DND-41 (cell line): Measurements from ENCODE around the gene BRF1.

Experiments used
- ATAC-seq: fragments of 200-7000 bp; cut with Tn5 transposase; 3 replicates; pipeline ENCODE4 v1.9.1; 2021; ENCODE audit warnings: low read depth; ENCODE audit not compliant: insufficient read depth
- DNase-seq: peaks from one replicate; pipeline ENCODE4 v3.0.0-alpha.2; 2020
- H2AFZ ChIP-seq: 2 replicates; pipeline ENCODE4 v1.6.0; 2012; ENCODE audit warnings: low read depth, low read length
- H3K27ac ChIP-seq: 2 replicates; pipeline ENCODE4 v1.5.1; 2012; ENCODE audit warnings: low read length, inconsistent platforms
- H3K27me3 ChIP-seq: fragments of 200-600 bp; sonication (generic); 2 replicates; pipeline ENCODE4 v1.6.0; 2012; ENCODE audit warnings: low read length, mild to moderate bottlenecking, inconsistent platforms; ENCODE audit not compliant: insufficient read depth, poor library complexity
- H3K36me3 ChIP-seq: 2 replicates; pipeline ENCODE4 v1.5.1; 2012; ENCODE audit warnings: low read length, inconsistent platforms; ENCODE audit not compliant: insufficient read depth
- H3K4me1 ChIP-seq: 2 replicates; pipeline ENCODE4 v1.5.1; 2012; ENCODE audit warnings: mild to moderate bottlenecking, low read length; ENCODE audit not compliant: insufficient read depth
- H3K4me2 ChIP-seq: 2 replicates; pipeline ENCODE4 v1.6.0; 2012; ENCODE audit warnings: mild to moderate bottlenecking, moderate library complexity, low read length, inconsistent platforms; ENCODE audit not compliant: insufficient read depth
- H3K4me3 ChIP-seq, 2 experiments: fragments of 200-600 bp in 1 of 2; shearing (Covaris generic) in 1 of 2; 2 replicates each; pipeline ENCODE4 v1.5.1; 2012 to 2016; ENCODE audit warnings: inconsistent platforms in 2 of 2, low read length in 2 of 2, mild to moderate bottlenecking in 2 of 2, low read depth in 1 of 2, moderate library complexity in 1 of 2
- H3K79me2 ChIP-seq: 2 replicates; pipeline ENCODE4 v1.6.0; 2012; ENCODE audit warnings: low read length, inconsistent platforms; ENCODE audit not compliant: insufficient read depth
- H3K9ac ChIP-seq: 2 replicates; pipeline ENCODE4 v1.6.0; 2012; ENCODE audit warnings: low read depth, mild to moderate bottlenecking, inconsistent platforms, low read length, moderate library complexity
- H3K9me3 ChIP-seq: 2 replicates; pipeline ENCODE4 v1.5.1; 2012; ENCODE audit warnings: low read length, moderate library complexity, mild to moderate bottlenecking, inconsistent platforms; ENCODE audit not compliant: insufficient read depth, severe bottlenecking
- H4K20me1 ChIP-seq: 2 replicates; pipeline ENCODE4 v1.6.0; 2012; ENCODE audit warnings: low read length; ENCODE audit not compliant: insufficient read depth
- EZH2 ChIP-seq: IDR thresholded peaks from 3 replicates; pipeline ENCODE4 v1.6.1; 2012; ENCODE audit warnings: borderline replicate concordance, low read depth, mild to moderate bottlenecking, moderate library complexity, low read length, inconsistent platforms; ENCODE audit not compliant: severe bottlenecking
- TF ChIP-seq, protein P1 (sequence below): IDR thresholded peaks from 2 replicates; pipeline ENCODE4 v1.5.1; 2012; ENCODE audit warnings: borderline replicate concordance, low read length, moderate library complexity, mild to moderate bottlenecking; ENCODE audit not compliant: poor library complexity, severe bottlenecking; ENCODE audit errors: extremely low read depth

Gene BRF1

DNA sequence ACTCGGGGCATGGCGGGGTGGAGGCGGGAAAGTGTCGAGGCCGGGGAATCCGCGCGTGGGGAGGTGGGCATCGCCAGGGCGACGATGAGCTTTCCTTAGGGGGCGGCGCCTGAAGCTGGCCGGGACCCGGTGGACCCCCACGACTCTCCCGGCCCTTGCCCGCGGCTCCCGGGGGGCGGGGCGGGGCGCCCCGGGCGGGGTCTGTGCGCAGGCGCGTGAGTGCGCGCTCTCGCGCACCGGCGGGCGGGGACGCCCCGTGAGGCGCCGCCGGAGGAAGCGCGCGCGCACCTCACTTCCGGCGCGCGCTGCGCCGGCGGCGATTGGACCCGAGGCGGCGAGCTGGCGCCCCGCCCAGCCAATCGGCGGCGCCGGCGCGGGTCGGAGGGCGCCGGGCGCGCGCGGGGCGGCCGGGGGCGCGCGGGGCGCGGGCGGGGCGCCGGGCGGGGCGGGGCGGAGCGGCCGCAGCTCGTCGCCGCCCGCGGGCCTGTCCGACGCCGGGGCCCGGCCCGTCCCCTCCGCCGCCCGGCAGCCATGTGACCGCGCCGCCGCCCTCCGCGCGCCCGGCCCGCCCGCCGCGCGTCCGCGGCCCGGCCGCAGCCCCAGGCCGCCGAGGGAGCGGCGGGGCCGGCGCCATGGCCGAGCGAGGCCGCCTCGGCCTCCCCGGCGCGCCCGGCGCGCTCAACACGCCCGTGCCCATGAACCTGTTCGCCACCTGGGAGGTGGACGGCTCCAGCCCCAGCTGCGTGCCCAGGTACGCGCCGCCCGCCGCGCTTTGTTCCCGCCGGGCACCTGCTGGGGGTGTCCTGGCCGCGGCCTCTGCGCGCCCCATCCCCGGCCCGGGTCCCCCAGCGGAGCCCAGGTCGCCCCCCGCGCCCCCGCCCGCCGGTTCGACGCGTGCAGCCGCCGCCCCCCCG lies 13.7 kb upstream of the BRF1 start, which contains the start of gene PACS2:
Gene PACS2, plus strand, starts transcription at position 462 of the 914 bp plus-strand sequence. Its CDS starts 171 bp downstream, at position 633.
- Histone ChIP-seq H3K9ac (peak within 1 kb of the TSS; percentile 72), H3K79me2 (peaks cover 42% of the 10 kb centered on the region), H3K4me1 (peaks cover 33% of the 10 kb centered on the region), H3K27me3 (no peaks in the 10 kb centered on the region), H2AFZ (peak within 1 kb of the TSS; percentile 61), H3K4me2 (peak within 1 kb of the TSS; percentile 84), H3K4me3 (peak within 1 kb of the TSS; percentile 26 to 64; a peak in 3 of 4 replicates), H3K36me3 (no peaks in the 10 kb centered on the region), H3K9me3 (no peaks in the 10 kb centered on the region), H3K27ac (peak within 1 kb of the TSS; percentile 69), H4K20me1 (peaks cover 30% of the 10 kb centered on the region)
- DNase-seq, result peak; percentile 76
- TF ChIP-seq EZH2, result no peak
- TF ChIP-seq, protein P1, sequence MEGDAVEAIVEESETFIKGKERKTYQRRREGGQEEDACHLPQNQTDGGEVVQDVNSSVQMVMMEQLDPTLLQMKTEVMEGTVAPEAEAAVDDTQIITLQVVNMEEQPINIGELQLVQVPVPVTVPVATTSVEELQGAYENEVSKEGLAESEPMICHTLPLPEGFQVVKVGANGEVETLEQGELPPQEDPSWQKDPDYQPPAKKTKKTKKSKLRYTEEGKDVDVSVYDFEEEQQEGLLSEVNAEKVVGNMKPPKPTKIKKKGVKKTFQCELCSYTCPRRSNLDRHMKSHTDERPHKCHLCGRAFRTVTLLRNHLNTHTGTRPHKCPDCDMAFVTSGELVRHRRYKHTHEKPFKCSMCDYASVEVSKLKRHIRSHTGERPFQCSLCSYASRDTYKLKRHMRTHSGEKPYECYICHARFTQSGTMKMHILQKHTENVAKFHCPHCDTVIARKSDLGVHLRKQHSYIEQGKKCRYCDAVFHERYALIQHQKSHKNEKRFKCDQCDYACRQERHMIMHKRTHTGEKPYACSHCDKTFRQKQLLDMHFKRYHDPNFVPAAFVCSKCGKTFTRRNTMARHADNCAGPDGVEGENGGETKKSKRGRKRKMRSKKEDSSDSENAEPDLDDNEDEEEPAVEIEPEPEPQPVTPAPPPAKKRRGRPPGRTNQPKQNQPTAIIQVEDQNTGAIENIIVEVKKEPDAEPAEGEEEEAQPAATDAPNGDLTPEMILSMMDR, result no peak
- peak; percentile 78 for ATAC-seq

DNA sequence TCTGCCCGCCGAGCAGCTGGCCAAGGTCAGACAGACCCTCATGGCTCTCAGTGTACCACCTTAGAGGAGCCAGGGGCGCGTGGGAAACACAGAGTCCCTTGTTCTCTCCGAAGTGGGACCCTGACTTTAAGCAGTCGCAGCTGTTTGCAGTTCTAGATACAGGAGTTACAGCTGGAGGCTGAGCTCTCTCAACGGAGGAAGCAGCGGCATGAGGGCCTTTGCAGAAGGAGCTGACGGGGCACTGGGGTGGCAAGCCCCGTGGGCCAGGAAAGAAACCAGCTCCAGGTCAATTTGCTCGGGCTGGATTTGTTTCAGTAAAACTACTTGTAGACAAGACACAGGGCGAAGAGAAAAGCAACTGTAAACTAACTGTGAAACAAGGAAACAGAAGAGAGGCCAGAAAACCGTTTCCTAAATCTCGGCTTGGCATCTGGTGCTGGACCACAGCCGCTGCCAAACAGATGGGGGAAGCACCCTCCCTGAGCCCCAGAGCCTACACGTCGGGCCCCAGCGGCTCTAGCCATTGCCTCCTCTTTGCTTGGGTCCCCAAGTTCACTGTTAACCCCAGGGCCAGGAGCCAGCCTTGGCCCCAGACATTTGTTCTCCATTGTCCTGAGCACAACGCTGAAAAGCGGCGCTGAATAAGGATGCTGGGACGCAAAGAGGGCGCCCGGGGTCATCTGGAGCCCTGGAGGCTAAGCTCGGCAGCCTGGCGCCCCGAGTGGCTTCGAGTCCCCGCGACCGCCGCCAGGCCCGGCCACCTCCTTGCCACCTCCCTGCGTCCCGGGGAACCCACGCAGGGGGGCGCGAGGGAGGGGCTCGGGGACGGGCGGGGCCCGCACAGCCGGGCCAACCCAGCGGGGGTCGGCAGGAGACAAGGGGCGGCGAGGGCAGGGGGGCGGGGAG lies 12.8 kb upstream of the BRF1 start:
- H3K36me3 ChIP-seq, result no peaks in the 10 kb centered on the region
- peak overlapping the region; percentile 71 for H3K9ac ChIP-seq
- H3K4me2 ChIP-seq, result peak overlapping the region; percentile 66
- peak overlapping the region; percentile 26 to 55; a peak in 3 of 4 replicates for H3K4me3 ChIP-seq
- H3K79me2 ChIP-seq, result peaks cover 36% of the 10 kb centered on the region
- DNase-seq (no peak), ATAC-seq (peak; percentile 50)
- peaks cover 33% of the 10 kb centered on the region for H3K4me1 ChIP-seq
- peaks cover 29% of the 10 kb centered on the region for H4K20me1 ChIP-seq
- no peaks in the 10 kb centered on the region for H3K9me3 ChIP-seq
- H2AFZ ChIP-seq, result peak overlapping the region; percentile 61
- no peaks in the 10 kb centered on the region for H3K27me3 ChIP-seq
- no peak for TF ChIP-seq EZH2
- TF ChIP-seq, protein P1, result no peak
- peak overlapping the region; percentile 69 for H3K27ac ChIP-seq

DNA sequence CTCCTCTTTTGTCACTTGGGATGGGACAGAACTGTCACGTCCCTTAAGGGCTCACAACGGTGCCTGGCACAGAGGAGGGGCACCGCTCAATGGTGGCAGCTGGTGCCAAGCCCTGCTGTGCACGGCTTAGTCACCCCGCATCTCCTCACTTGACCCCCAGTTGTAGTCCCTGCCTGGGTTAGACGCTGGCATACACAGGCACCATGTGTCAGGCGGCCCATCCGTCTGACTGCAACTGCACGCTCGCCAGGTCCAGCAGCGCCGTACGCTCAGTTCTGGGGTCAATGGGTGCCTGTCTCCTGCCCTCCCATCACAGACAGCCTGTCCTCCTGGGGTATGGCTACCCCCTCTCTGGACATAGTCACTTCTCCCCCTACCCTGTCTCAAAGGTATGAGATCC lies 12.2 kb upstream of the BRF1 start:
- DNase-seq, result no peak
- H3K4me2 ChIP-seq, result peak overlapping the region; percentile 66; the same call in 1 of the 2 replicates
- H3K4me1 ChIP-seq, result peaks cover 33% of the 10 kb centered on the region
- H4K20me1 ChIP-seq, result peaks cover 26% of the 10 kb centered on the region
- H3K9ac ChIP-seq, result no peak overlapping the region
- no peak for ATAC-seq
- TF ChIP-seq, protein P1, result no peak
- TF ChIP-seq EZH2, result no peak
- H3K27me3 ChIP-seq, result no peaks in the 10 kb centered on the region
- no peaks in the 10 kb centered on the region for H3K9me3 ChIP-seq
- no peak overlapping the region for H2AFZ ChIP-seq
- no peak overlapping the region for H3K4me3 ChIP-seq
- H3K27ac ChIP-seq, result no peak overlapping the region
- peaks cover 32% of the 10 kb centered on the region for H3K79me2 ChIP-seq
- no peaks in the 10 kb centered on the region for H3K36me3 ChIP-seq
